K562 (cell line): Measurements from ENCODE around the gene ZPR1. TPM values are rescaled to one million over a fixed set of nuclear protein-coding genes. Genes with fewer than 3 reads are reported as not detected.
A peak's percentile ranks its signal among the peaks of the same experiment; 100 is the strongest.

ENCODE experiments used
- CEBPB ChIP-seq: fragments of 450-650 bp; IDR thresholded peaks from 2 replicates; pipeline ENCODE4 v1.6.1; 2016; ENCODE audit warnings: missing genetic modification characterization, missing compliant biosample characterization
- CHD2 ChIP-seq: IDR thresholded peaks from 2 replicates; pipeline ENCODE4 v1.6.1; 2011; ENCODE audit warnings: low read depth, low read length
- CXXC5 ChIP-seq: fragments of 250-450 bp; sonication (Bioruptor Pico); IDR thresholded peaks from 2 replicates; pipeline ENCODE4 v1.8.0; 2022; ENCODE audit warnings: inconsistent platforms, mild to moderate bottlenecking, moderate library complexity
- DDX20 ChIP-seq: fragments of 450-650 bp; IDR thresholded peaks from 2 replicates; pipeline ENCODE4 v1.6.1; 2016; ENCODE audit warnings: missing genetic modification characterization, low read depth, mild to moderate bottlenecking, missing compliant biosample characterization, moderate library complexity
- EGR1 ChIP-seq: fragments of 450-650 bp; conservative IDR thresholded peaks from 2 replicates; pipeline ENCODE4 v1.6.1; 2017; ENCODE audit warnings: mild to moderate bottlenecking
- ELF1 ChIP-seq: fragments of 200-800 bp; sonication (Bioruptor generic); IDR thresholded peaks from 2 replicates; pipeline ENCODE4 v1.6.1; 2016; ENCODE audit warnings: missing genetic modification characterization, missing compliant biosample characterization
- EP400 ChIP-seq: fragments of 450-650 bp; IDR thresholded peaks from 2 replicates; pipeline ENCODE4 v1.6.1; 2017; ENCODE audit warnings: antibody characterized with exemption, mild to moderate bottlenecking, moderate library complexity
- FOXJ3 ChIP-seq: sonication (generic); formaldehyde crosslinking; IDR thresholded peaks from 2 replicates; pipeline ENCODE4 v1.4.0; 2020; ENCODE audit warnings: mild to moderate bottlenecking, missing genetic modification reagents
- FOXK2 ChIP-seq, 2 experiments: fragments of 450-650 bp; IDR thresholded peaks in 1 of 2; conservative IDR thresholded peaks in 1 of 2; 2 replicates each; pipeline ENCODE4 v1.6.1; 2016; ENCODE audit warnings: low read depth in 2 of 2, mild to moderate bottlenecking in 1 of 2
- HNRNPUL1 ChIP-seq: fragments of 200-400 bp; formaldehyde crosslinking; IDR thresholded peaks from 2 replicates; pipeline ENCODE4 v1.6.1; 2017; ENCODE audit warnings: low read length
- IRF2 ChIP-seq: sonication (generic); formaldehyde crosslinking; IDR thresholded peaks from 2 replicates; pipeline ENCODE4 v1.8.1; 2022; ENCODE audit warnings: mild to moderate bottlenecking, missing genetic modification reagents
- MAFF ChIP-seq: IDR thresholded peaks from 2 replicates; pipeline ENCODE4 v1.6.1; 2012; ENCODE audit warnings: low read length, improper control_type of control experiment
- PHF8 ChIP-seq: fragments of 200-600 bp; sonication (generic); IDR thresholded peaks from 2 replicates; pipeline ENCODE4 v1.6.1; 2012; ENCODE audit warnings: mixed run types, mild to moderate bottlenecking, inconsistent platforms, low read length, moderate library complexity, borderline replicate concordance
- RB1 ChIP-seq: fragments of 450-650 bp; IDR thresholded peaks from 2 replicates; pipeline ENCODE4 v1.6.1; 2017; ENCODE audit warnings: low read depth, mild to moderate bottlenecking
- YBX1 ChIP-seq: fragments of 450-650 bp; IDR thresholded peaks from 2 replicates; pipeline ENCODE4 v1.7.1; 2016; ENCODE audit warnings: mild to moderate bottlenecking
- ZNF146 ChIP-seq: IDR thresholded peaks from one replicate; pipeline ENCODE4 v1.6.1; 2018; ENCODE audit warnings: missing compliant biosample characterization; ENCODE audit not compliant: unreplicated experiment
- ZNF282 ChIP-seq: sonication (generic); formaldehyde crosslinking; IDR thresholded peaks from 2 replicates; pipeline ENCODE4 v1.8.1; 2023; ENCODE audit warnings: missing genetic modification reagents
- ZNF408 ChIP-seq: fragments of 250-450 bp; sonication (Bioruptor Pico); IDR thresholded peaks from 2 replicates; pipeline ENCODE4 v1.4.0; 2020; ENCODE audit warnings: low read depth, mild to moderate bottlenecking, moderate library complexity
- ZNF431 ChIP-seq: sonication (generic); formaldehyde crosslinking; IDR thresholded peaks from 2 replicates; pipeline ENCODE4 v1.8.0; 2022; ENCODE audit warnings: mild to moderate bottlenecking, missing genetic modification reagents
- ZNF551 ChIP-seq: fragments of 250-450 bp; sonication (Bioruptor Pico); IDR thresholded peaks from 2 replicates; pipeline ENCODE4 v1.5.0; 2021; ENCODE audit warnings: mild to moderate bottlenecking, moderate library complexity
- polyA plus RNA-seq, 8 experiments: library from polyadenylated mRNA; depleted of rRNA in 4 of 8; stranded (reverse) in 5 of 8; unstranded in 3 of 8; fragments of >200 nt; fragmentation: Nextera tagmentation in 2 of 8; fragmentation: Illumina TruSeq in 1 of 8; extraction: Ambion mirVana in 2 of 8; extraction: Trizol in 1 of 8; gene quantifications; 2 replicates each; pipeline versions ENCODE4 v1.2.1 to v1.2.3, GENCODE V29; 2011 to 2014; ENCODE audit warnings: inconsistent platforms in 1 of 8, missing spikeins in 1 of 8
- total RNA-seq, 7 experiments: library from RNA; depleted of rRNA in 6 of 7; stranded (reverse); fragments of >200 nt in 6 of 7; fragmentation: Illumina TruSeq in 2 of 7; extraction: Trizol in 2 of 7; gene quantifications; 2 replicates each; pipeline versions ENCODE4 v1.2.1 to v1.2.3, GENCODE V29; 2011 to 2021; ENCODE audit warnings: low replicate concordance in 1 of 7
- TF ChIP-seq, protein P1 (sequence below): sonication (generic); formaldehyde crosslinking; IDR thresholded peaks from 2 replicates; pipeline ENCODE4 v1.8.1; 2022; ENCODE audit warnings: missing genetic modification reagents
- TF ChIP-seq, protein P2 (sequence below): fragments of 450-650 bp; IDR thresholded peaks from 2 replicates; pipeline ENCODE4 v1.6.1; 2016
- TF ChIP-seq, protein P3 (sequence below): fragments of 250-450 bp; sonication (Bioruptor Pico); IDR thresholded peaks from 2 replicates; pipeline ENCODE4 v1.4.0; 2020; ENCODE audit warnings: mild to moderate bottlenecking, moderate library complexity
- TF ChIP-seq, protein P4 (sequence below): fragments of 200-800 bp; sonication (Bioruptor generic); IDR thresholded peaks from 2 replicates; pipeline ENCODE4 v1.6.1; 2017; ENCODE audit warnings: missing genetic modification characterization, missing compliant biosample characterization

ZPR1 gene
- total and polyA plus RNA-seq, 9 of the 15 experiments (the other 6 are each of a cell fraction or from before 2014, with no cell fraction given) = 13.0 to 120 (median 83.8) TPM

DNA sequence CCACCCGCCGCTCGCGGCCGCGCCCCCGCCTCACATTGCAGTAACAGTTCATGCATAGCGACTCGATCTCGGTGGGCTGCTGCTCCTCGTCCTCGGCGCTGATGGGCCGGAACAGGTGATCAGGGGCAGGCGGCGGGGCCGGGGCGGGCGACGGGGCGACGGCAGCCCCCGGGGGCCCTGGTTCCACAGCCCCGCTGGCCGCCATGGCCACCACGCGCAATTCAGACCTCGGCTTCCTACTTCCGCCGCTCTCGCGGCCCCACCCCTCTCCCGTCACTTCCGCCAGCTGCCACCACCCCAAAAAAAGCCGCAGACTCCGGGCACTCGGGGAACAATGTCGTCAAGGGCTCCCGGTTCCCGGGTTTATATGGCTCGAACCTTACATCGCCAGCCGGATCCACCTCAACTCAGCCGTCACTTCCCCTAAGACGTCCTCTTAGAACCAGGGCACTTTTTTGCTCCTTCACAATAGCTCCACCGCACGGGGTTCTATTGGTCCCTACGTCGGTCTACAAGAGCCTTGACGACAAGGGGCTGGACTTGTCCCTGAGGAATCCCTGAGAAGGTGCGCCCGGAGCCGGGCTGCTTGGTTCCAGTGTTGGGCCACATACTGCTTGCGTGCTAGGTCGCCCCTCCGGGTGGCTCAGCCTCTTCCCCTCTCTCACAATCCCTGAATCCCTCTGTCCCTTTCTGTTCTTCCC is at the start of gene ZPR1 (continued):
- TF ChIP-seq ZNF282 (CRISPR knock-in tag) (no peak), RB1 (peak; percentile 28; the same call in 1 of the 2 replicates), MAFF (no peak), EGR1 (0 out of 2 replicates have a peak, but pooled peaks have one; percentile 19), FOXJ3 (CRISPR knock-in tag) (no peak), FOXK2 (conservative IDR thresholded peaks at IDR 0.05 in 1 of 2, IDR thresholded peaks at IDR 0.05 in 1 of 2; ENCODE audit: low read depth in 2 of 2) (0 out of 4 replicates have a peak, but pooled peaks have one; percentile 4 to 18), HNRNPUL1 (no peak), ZNF431 (CRISPR knock-in tag) (no peak), IRF2 (no peak), DDX20 (no peak), EP400 (peak; percentile 86), ELF1 (tag) (peak; percentile 84), YBX1 (no peak), CEBPB (tag) (no peak), ZNF551 (no peak), ZNF408 (CRISPR knock-in tag) (no peak), CHD2 (no peak), PHF8 (peak; percentile 80; the same call in 1 of the 2 replicates), ZNF146 (no peak), CXXC5 (CRISPR knock-in tag) (peak; percentile 59)
- TF ChIP-seq, protein P1, sequence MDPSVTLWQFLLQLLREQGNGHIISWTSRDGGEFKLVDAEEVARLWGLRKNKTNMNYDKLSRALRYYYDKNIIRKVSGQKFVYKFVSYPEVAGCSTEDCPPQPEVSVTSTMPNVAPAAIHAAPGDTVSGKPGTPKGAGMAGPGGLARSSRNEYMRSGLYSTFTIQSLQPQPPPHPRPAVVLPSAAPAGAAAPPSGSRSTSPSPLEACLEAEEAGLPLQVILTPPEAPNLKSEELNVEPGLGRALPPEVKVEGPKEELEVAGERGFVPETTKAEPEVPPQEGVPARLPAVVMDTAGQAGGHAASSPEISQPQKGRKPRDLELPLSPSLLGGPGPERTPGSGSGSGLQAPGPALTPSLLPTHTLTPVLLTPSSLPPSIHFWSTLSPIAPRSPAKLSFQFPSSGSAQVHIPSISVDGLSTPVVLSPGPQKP (CRISPR knock-in tag) = no peak
- TF ChIP-seq, protein P2, sequence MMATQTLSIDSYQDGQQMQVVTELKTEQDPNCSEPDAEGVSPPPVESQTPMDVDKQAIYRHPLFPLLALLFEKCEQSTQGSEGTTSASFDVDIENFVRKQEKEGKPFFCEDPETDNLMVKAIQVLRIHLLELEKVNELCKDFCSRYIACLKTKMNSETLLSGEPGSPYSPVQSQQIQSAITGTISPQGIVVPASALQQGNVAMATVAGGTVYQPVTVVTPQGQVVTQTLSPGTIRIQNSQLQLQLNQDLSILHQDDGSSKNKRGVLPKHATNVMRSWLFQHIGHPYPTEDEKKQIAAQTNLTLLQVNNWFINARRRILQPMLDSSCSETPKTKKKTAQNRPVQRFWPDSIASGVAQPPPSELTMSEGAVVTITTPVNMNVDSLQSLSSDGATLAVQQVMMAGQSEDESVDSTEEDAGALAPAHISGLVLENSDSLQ = peak; percentile 58
- TF ChIP-seq, protein P3, sequence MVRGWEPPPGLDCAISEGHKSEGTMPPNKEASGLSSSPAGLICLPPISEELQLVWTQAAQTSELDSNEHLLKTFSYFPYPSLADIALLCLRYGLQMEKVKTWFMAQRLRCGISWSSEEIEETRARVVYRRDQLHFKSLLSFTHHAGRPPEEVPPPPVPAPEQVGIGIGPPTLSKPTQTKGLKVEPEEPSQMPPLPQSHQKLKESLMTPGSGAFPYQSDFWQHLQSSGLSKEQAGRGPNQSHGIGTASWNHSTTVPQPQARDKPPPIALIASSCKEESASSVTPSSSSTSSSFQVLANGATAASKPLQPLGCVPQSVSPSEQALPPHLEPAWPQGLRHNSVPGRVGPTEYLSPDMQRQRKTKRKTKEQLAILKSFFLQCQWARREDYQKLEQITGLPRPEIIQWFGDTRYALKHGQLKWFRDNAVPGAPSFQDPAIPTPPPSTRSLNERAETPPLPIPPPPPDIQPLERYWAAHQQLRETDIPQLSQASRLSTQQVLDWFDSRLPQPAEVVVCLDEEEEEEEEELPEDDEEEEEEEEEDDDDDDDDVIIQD = no peak
- TF ChIP-seq, protein P4, sequence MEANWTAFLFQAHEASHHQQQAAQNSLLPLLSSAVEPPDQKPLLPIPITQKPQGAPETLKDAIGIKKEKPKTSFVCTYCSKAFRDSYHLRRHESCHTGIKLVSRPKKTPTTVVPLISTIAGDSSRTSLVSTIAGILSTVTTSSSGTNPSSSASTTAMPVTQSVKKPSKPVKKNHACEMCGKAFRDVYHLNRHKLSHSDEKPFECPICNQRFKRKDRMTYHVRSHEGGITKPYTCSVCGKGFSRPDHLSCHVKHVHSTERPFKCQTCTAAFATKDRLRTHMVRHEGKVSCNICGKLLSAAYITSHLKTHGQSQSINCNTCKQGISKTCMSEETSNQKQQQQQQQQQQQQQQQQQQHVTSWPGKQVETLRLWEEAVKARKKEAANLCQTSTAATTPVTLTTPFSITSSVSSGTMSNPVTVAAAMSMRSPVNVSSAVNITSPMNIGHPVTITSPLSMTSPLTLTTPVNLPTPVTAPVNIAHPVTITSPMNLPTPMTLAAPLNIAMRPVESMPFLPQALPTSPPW (CRISPR knock-in tag) = peak; percentile 34; the same call in 1 of the 2 replicates
